HL-60/S4 (cell line): Measurements from ENCODE around the gene EEIG1.

Source experiments
- in situ Hi-C: fragments of 300-500 bp; cut with MboI; formaldehyde crosslinking; loops from 2 replicates; pipeline ENCODE4 v1.14.3; 2022; ENCODE audit warnings: low sequenced_read_pairs

The EEIG1 gene

GRCh38 chr9:127942216-127943010 lies 38.4 kb downstream of the EEIG1 start:
- in situ Hi-C loops, result no loop called here

- in situ Hi-C loops, result no loop called here
These were observed 38.9 kb downstream of the EEIG1 start for GRCh38 chr9:127941961-127942215.

GRCh38 chr9:127941062-127941960 lies 39.5 kb downstream of the EEIG1 start:
- in situ Hi-C loops, result no loop called here

- in situ Hi-C loops, result no loop called here
These were observed 40.2 kb downstream of the EEIG1 start for GRCh38 chr9:127940593-127940992.

- in situ Hi-C loops, result no loop called here
These were observed 42.5 kb downstream of the EEIG1 start for GRCh38 chr9:127938298-127938690.

- in situ Hi-C loops, result no loop called here
These were observed 43.1 kb downstream of the EEIG1 start, which contains the start of gene DPM2 for GRCh38 chr9:127937388-127938297. Gene DPM2, minus strand, starts transcription at chr9:127937854. Its CDS starts 34 bp downstream, at chr9:127937820.

GRCh38 chr9:127937056-127937387 lies 43.8 kb downstream of the EEIG1 start:
- in situ Hi-C loops, result no loop called here

GRCh38 chr9:127936347-127936852 lies 44.4 kb downstream of the EEIG1 start:
- in situ Hi-C loops, result no loop called here

- in situ Hi-C loops, result no loop called here
These were observed 45.0 kb downstream of the EEIG1 start for GRCh38 chr9:127935765-127936221.

GRCh38 chr9:127934986-127935385 lies 45.8 kb downstream of the EEIG1 start:
- in situ Hi-C loops, result no loop called here

GRCh38 chr9:127934248-127934647 lies 46.5 kb downstream of the EEIG1 start:
- in situ Hi-C loops, result no loop called here

GRCh38 chr9:127931092-127931881 lies 49.5 kb downstream of the EEIG1 start:
- in situ Hi-C loops, result no loop called here
